Naive thymus-derived CD8-positive, alpha-beta T cell (primary cell): ENCODE results near the gene ZIC5. TPM values are rescaled to one million over a fixed set of nuclear protein-coding genes. Genes with fewer than 3 reads are reported as not detected.

Source experiments
- ATAC-seq, 2 donors: fragments of 150-1000 bp; cut with Tn5 transposase in 1 of 2; sonication (Bioruptor Pico), chemical (Tn5 transposase) in 1 of 2; 1 replicate in 1 of 2; 2 replicates in 1 of 2; pipeline ENCODE4 v1.10.0; 2021; ENCODE audit warnings: mild to moderate bottlenecking in 2 of 2, moderate library complexity in 2 of 2
- POLR2A ChIA-PET: fragments of 350-600 bp; sonication (Branson Sonifier 250); formaldehyde crosslinking; loops from one replicate; lab custom pipeline; 2021; ENCODE audit warnings: antibody characterized with exemption; lab: Charles Lee
- DNase-seq, 10 donors: peaks; one replicate each; pipeline versions ENCODE4 v3.0.0 to v3.0.0-alpha.2; 2020 to 2022
- H3K27ac Mint-ChIP-seq, 10 donors: one replicate each; pipeline ENCODE4 v1.8.0; 2020 to 2022; ENCODE audit warnings: mild to moderate bottlenecking in 10 of 10, mixed read lengths in 10 of 10, moderate library complexity in 4 of 10, inconsistent platforms in 1 of 10
- H3K27me3 Mint-ChIP-seq, 5 donors: one replicate each; pipeline ENCODE4 v1.8.0; 2021 to 2022; ENCODE audit warnings: mixed read lengths in 5 of 5
- H3K36me3 Mint-ChIP-seq, 3 donors: one replicate each; pipeline ENCODE4 v1.8.0; 2020 to 2022; ENCODE audit warnings: mixed read lengths in 3 of 3, mild to moderate bottlenecking in 2 of 3, inconsistent platforms in 1 of 3
- H3K4me1 Mint-ChIP-seq, 4 donors: one replicate each; pipeline ENCODE4 v1.8.0; 2021 to 2022; ENCODE audit warnings: mixed read lengths in 4 of 4
- H3K4me3 Mint-ChIP-seq, 10 donors: one replicate each; pipeline ENCODE4 v1.8.0; 2020 to 2022; ENCODE audit warnings: mild to moderate bottlenecking in 10 of 10, mixed read lengths in 10 of 10, moderate library complexity in 6 of 10, inconsistent platforms in 1 of 10
- H3K9me3 Mint-ChIP-seq, 9 donors: one replicate each; pipeline ENCODE4 v1.8.0; 2020 to 2022; ENCODE audit warnings: mixed read lengths in 9 of 9, mild to moderate bottlenecking in 3 of 9, inconsistent platforms in 1 of 9, moderate library complexity in 1 of 9
- polyA plus RNA-seq, 3 donors: library from polyadenylated mRNA; unstranded; fragments of 300-500 nt; fragmentation: Illumina TruSeq; gene quantifications; one replicate each; pipeline ENCODE4 v1.2.3, GENCODE V29; 2021
- total RNA-seq, 8 experiments: library from RNA in 2 of 8; stranded (reverse) in 2 of 8; gene quantifications; one replicate each; pipeline ENCODE4 v1.2.3 and lab custom pipeline; 2021 to 2026

The ZIC5 gene
- total and polyA plus RNA-seq, 5 experiments from 2014 or later: not detected

DNA sequence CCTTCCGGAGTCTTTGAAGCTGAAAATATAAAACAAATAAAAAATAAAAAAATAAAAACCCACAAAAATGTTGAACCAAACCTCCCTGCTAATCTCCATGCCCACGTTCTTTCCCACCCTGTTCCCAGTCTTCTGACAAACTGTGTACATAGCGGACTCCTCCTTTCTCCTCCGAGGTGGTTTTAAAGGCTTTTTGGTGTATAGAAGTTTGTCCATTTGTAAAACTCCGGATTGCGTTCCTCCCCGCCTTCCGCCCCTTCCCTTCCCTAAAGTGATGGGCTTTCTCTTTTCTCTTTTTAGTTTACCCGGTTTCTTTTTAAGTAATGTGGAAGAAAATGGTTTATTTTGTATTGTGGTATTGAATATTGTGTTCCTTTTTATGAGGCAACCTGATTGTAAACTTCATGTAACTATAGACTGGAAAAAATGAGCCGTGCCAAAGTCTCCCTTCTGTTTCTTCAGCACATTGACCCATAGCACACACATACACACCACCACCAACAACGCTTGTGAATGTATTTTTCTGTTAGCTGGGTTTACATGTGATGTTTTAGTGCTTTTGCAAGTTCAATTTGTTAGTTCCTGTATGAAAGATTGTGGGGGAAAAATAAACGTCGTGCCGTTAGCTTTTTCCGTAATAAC, 14.4 kb upstream of the ZIC5 start:
- H3K36me3 Mint-ChIP-seq: peaks cover 11 to 23% (median 14%) of the 10 kb centered on the region in 3 donors
- H3K4me3 Mint-ChIP-seq: peak overlapping the region in 9 of 10 donors; percentile 9 to 80 (median 26)
- POLR2A ChIA-PET: interaction anchor here (0.9 to 1.8 kb wide), 2 partner anchors 11 to 16 kb away, joined by 4 to 6 read pairs; no protein-coding TSS in a partner anchor
- peaks cover 0 to 46% (median 9%) of the 10 kb centered on the region in 9 donors for H3K9me3 Mint-ChIP-seq
- DNase-seq: no peak
- no peak for ATAC-seq
- H3K4me1 Mint-ChIP-seq: peaks cover 6 to 37% (median 32%) of the 10 kb centered on the region in 4 donors
- H3K27ac Mint-ChIP-seq: peak overlapping the region in 5 of 10 donors; percentile 39 to 91 (median 66)
- peaks cover 24 to 80% (median 56%) of the 10 kb centered on the region in 5 donors for H3K27me3 Mint-ChIP-seq

DNA sequence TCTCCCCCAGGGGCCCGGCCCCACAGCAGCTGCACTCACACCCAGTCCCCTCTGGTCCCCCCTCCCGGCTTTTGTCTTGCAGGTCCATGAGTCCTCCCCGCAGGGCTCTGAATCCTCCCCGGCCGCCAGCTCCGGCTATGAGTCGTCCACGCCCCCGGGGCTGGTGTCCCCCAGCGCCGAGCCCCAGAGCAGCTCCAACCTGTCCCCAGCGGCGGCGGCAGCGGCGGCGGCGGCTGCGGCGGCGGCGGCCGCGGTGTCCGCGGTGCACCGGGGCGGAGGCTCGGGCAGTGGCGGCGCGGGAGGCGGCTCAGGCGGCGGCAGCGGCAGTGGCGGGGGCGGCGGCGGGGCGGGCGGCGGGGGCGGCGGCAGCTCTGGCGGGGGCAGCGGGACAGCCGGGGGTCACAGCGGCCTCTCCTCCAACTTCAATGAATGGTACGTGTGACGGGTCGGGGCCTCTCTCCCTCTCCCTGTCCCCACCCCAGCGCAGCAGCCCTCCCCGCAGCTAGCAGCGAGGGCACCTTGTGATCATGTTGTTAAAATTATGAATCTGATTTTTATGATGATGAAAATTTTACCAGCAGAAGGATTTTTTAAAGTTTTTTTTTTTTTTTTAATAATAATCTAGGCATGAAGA, 13.8 kb upstream of the ZIC5 start:
- peaks cover 9 to 23% (median 14%) of the 10 kb centered on the region in 3 donors for H3K36me3 Mint-ChIP-seq

GRCh38 chr13:99984461-99985240, 13.1 kb upstream of the ZIC5 start:
- POLR2A ChIA-PET: interaction anchor here (2.7 kb wide), 1 partner anchor 10 kb away, joined by 15 read pairs; no protein-coding TSS in a partner anchor
- DNase-seq: peak in 1 of 10 donors; percentile 25
- Mint-ChIP-seq H3K27ac (peak overlapping the region in 6 of 10 donors; percentile 41 to 94 (median 74)), H3K9me3 (peaks cover 0 to 41% (median 9%) of the 10 kb centered on the region in 9 donors), H3K36me3 (peaks cover 6 to 23% (median 14%) of the 10 kb centered on the region in 3 donors), H3K4me1 (peaks cover 4 to 26% (median 20%) of the 10 kb centered on the region in 4 donors), H3K4me3 (peak overlapping the region in 8 of 10 donors; percentile 33 to 83 (median 59)), H3K27me3 (peaks cover 15 to 66% (median 45%) of the 10 kb centered on the region in 5 donors)
- no peak for ATAC-seq

More for the DNA sequence above, 13.8 kb upstream of the ZIC5 start:
- no peak for ATAC-seq
- H3K27me3 Mint-ChIP-seq: peaks cover 20 to 73% (median 51%) of the 10 kb centered on the region in 5 donors
- H3K4me3 Mint-ChIP-seq: no peak overlapping the region
- POLR2A ChIA-PET: interaction anchor here (0.9 to 2.7 kb wide), 3 partner anchors 10 to 15 kb away, joined by 4 to 15 read pairs (median 6); no protein-coding TSS in a partner anchor
- H3K4me1 Mint-ChIP-seq: peaks cover 6 to 32% (median 27%) of the 10 kb centered on the region in 4 donors
- DNase-seq: no peak
- peak overlapping the region in 2 of 10 donors; percentile 85 to 90 for H3K27ac Mint-ChIP-seq
- peaks cover 0 to 46% (median 9%) of the 10 kb centered on the region in 9 donors for H3K9me3 Mint-ChIP-seq

DNA sequence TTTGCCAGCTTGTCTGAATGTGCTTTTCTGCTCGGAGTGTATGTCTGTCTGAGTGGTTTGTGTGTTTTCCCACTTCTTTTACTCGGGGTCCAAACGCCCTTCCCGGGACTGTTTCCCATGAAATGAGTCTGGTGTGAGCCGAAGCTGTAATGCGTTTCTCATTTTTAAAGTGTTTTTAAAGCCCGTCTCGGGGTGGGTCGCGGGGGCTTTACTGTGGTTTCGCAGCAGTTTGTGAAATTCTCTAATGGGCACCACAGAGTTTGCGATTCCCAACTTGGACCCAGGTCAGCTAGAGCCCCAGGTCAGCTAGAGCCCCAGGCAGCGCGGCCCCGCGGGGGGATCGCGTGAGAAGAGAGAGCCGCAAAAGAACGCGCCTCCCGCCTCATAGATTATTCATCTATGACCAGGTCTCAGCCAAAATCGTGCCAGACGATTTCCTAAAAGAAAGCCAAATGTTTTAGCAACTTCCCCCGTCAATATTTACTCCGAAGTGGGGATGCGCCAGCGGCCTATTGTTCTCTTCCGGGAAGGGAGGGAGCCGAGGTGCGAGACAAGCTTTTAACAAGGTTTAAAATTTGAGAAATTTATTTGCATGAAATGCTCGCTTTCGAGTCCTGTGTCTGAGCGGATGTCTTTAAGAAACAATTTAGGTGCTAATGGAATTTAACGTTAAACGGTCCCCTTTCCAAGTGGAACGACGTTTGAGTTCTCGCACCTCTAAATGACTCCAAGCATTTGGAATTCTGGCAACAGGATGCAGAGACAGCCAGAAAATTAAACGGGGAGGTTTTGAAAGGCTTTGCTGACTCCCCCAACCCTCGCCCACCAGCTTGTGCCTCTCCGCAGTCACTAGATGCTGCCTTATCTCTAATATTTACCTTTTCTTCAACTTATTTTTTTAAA, 12.2 kb upstream of the ZIC5 start:
- DNase-seq (peak in 1 of 10 donors; percentile 33), ATAC-seq (no peak)
- Mint-ChIP-seq H3K36me3 (peaks cover 4 to 23% (median 12%) of the 10 kb centered on the region in 3 donors), H3K4me1 (peaks cover 4 to 25% (median 14%) of the 10 kb centered on the region in 4 donors), H3K27me3 (peaks cover 11 to 63% (median 49%) of the 10 kb centered on the region in 5 donors), H3K27ac (peak overlapping the region in 6 of 10 donors; percentile 40 to 94 (median 62)), H3K4me3 (peak overlapping the region in 9 of 10 donors; percentile 25 to 83 (median 58)), H3K9me3 (peaks cover 0 to 37% (median 9%) of the 10 kb centered on the region in 9 donors)
- POLR2A ChIA-PET: interaction anchor here (1.0 to 2.7 kb wide), 5 partner anchors 8 to 25 kb away, joined by 3 to 15 read pairs (median 4); no protein-coding TSS in a partner anchor

GRCh38 chr13:99982731-99983498, 11.3 kb upstream of the ZIC5 start:
- Mint-ChIP-seq H3K36me3 (peaks cover 4 to 23% (median 12%) of the 10 kb centered on the region in 3 donors), H3K4me1 (peaks cover 10 to 25% (median 20%) of the 10 kb centered on the region in 4 donors), H3K9me3 (peaks cover 0 to 38% (median 9%) of the 10 kb centered on the region in 9 donors), H3K27ac (peak overlapping the region in 5 of 10 donors; percentile 41 to 94 (median 80)), H3K4me3 (peak overlapping the region; percentile 15 to 83 (median 54)), H3K27me3 (peaks cover 20 to 64% (median 50%) of the 10 kb centered on the region in 5 donors)
- DNase-seq: no peak
- POLR2A ChIA-PET: interaction anchor here (0.6 to 2.7 kb wide), 6 partner anchors 8 to 66 kb away, joined by 3 to 15 read pairs (median 4); no protein-coding TSS in a partner anchor
- ATAC-seq: no peak

DNA sequence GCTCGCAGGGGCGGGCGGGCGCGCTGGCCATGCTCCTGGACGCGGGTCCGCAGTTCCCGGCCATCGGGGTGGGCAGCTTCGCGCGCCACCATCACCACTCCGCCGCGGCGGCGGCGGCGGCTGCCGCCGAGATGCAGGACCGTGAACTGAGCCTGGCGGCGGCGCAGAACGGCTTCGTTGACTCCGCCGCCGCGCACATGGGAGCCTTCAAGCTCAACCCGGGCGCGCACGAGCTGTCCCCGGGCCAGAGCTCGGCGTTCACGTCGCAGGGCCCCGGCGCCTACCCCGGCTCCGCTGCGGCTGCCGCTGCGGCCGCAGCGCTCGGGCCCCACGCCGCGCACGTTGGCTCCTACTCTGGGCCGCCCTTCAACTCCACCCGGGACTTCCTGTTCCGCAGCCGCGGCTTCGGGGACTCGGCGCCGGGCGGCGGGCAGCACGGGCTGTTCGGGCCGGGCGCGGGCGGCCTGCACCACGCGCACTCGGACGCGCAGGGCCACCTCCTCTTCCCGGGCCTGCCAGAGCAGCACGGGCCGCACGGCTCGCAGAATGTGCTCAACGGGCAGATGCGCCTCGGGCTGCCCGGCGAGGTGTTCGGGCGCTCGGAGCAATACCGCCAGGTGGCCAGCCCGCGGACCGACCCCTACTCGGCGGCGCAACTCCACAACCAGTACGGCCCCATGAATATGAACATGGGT, 10.6 kb upstream of the ZIC5 start:
- DNase-seq (no peak), ATAC-seq (peak; percentile 21 to 41)
- Mint-ChIP-seq H3K27ac (peak overlapping the region in 2 of 10 donors; percentile 80 to 94), H3K27me3 (peaks cover 25 to 64% (median 51%) of the 10 kb centered on the region in 5 donors), H3K4me1 (peaks cover 10 to 25% (median 20%) of the 10 kb centered on the region in 4 donors), H3K36me3 (peaks cover 4 to 21% (median 12%) of the 10 kb centered on the region in 3 donors), H3K9me3 (peaks cover 0 to 43% (median 12%) of the 10 kb centered on the region in 9 donors), H3K4me3 (peak overlapping the region in 9 of 10 donors; percentile 27 to 83 (median 44))
- POLR2A ChIA-PET: interaction anchor here (0.6 to 3.1 kb wide), 7 partner anchors 9 to 324 kb away, joined by 3 to 13 read pairs (median 4); partner anchors contain the start of gene ZIC5

- POLR2A ChIA-PET: interaction anchor here (0.8 to 3.1 kb wide), 6 partner anchors 10 to 324 kb away, joined by 3 to 13 read pairs (median 4); partner anchors contain the start of gene ZIC5
- Mint-ChIP-seq H3K27me3 (peaks cover 28 to 64% (median 51%) of the 10 kb centered on the region in 5 donors), H3K27ac (peak within 1 kb of the TSS in 3 of 10 donors; percentile 37 to 94 (median 80)), H3K36me3 (peaks cover 7 to 24% (median 16%) of the 10 kb centered on the region in 3 donors), H3K4me1 (peaks cover 10 to 25% (median 20%) of the 10 kb centered on the region in 4 donors), H3K9me3 (peaks cover 0 to 47% (median 16%) of the 10 kb centered on the region in 9 donors), H3K4me3 (peak within 1 kb of the TSS; percentile 41 to 83 (median 59))
- DNase-seq (no peak), ATAC-seq (no peak)
Observed at GRCh38 chr13:99981735-99982035, 10.1 kb upstream of the ZIC5 start, which contains the start of gene ZIC2. Gene ZIC2 (plus strand): TSS chr13:99981784. CDS start chr13:99982065, 281 bp downstream.

DNA sequence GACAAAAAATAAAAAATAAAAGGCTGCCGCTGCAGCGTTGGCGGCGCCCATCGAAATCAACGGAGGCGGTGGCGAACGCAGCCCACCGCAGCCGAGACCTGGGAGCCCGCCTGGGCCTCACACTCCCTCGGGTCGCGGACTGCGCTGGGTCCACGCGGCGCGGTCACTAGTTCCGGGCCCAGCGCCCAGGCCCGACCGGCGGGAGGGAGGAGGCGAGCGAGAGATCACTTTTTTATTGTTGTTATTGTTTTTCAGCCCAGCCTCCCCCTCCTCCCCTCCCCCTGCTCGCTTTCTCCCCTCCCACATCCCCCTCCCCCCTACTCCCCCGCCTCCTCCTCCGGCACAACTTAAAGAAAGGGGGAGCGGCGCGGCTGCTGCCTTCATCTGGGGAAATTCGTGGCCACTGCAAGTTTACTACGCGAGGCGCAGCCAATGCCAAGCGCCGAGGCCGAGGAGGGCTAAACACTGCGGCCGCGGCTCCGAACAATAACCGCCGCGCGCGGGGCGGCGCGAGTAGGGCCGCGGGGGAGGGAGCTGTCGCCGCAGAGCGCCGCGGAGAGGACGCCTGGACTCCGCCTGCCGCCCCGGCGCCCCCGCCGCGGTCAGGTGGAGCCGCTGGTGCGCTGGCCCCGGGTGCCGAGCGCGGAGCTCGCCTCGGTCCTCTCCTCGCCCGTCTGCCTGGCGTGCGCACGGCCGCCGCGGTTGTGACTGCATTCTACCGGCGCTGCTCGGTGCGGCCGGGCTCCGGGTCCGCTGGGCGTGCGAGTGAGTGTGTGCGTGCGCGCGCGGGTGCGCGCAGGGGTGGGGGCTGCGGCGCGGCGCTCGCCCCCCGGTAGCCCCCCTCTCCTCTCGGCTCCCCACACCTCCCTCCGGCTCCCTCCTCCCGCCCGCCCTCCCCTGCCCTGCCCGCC, 9.5 kb upstream of the ZIC5 start:
- peaks cover 10 to 23% (median 18%) of the 10 kb centered on the region in 4 donors for H3K4me1 Mint-ChIP-seq
- H3K27ac Mint-ChIP-seq: no peak overlapping the region
- peak overlapping the region in 9 of 10 donors; percentile 41 to 77 (median 55) for H3K4me3 Mint-ChIP-seq
- peaks cover 0 to 47% (median 20%) of the 10 kb centered on the region in 9 donors for H3K9me3 Mint-ChIP-seq
- H3K27me3 Mint-ChIP-seq: peaks cover 30 to 65% (median 52%) of the 10 kb centered on the region in 5 donors
- ATAC-seq: peak; percentile 19 to 24
- H3K36me3 Mint-ChIP-seq: peaks cover 7 to 25% (median 18%) of the 10 kb centered on the region in 3 donors
- POLR2A ChIA-PET: interaction anchor here (0.6 to 3.1 kb wide), 7 partner anchors 8 to 1650 kb away, joined by 3 to 13 read pairs (median 4); partner anchors contain the start of gene ZIC5
- DNase-seq: peak in 1 of 10 donors; percentile 26
